Stimulated activated CD4-positive, alpha-beta T cell treated with anti-CD3 and anti-CD28 coated beads, Interleukin-12 subunit alpha, Interleukin-12 subunit beta, amount 100 ng/mL, for 4 hours (primary cell): ENCODE data around the gene ZBTB5.

ENCODE experiments used
- DNase-seq: peaks from one replicate; pipeline ENCODE4 v3.0.0-alpha.2; 2020

Gene ZBTB5

GRCh38 chr9:37421914-37422288 lies 43.3 kb downstream of the ZBTB5 start:
- no peak for DNase-seq

DNA sequence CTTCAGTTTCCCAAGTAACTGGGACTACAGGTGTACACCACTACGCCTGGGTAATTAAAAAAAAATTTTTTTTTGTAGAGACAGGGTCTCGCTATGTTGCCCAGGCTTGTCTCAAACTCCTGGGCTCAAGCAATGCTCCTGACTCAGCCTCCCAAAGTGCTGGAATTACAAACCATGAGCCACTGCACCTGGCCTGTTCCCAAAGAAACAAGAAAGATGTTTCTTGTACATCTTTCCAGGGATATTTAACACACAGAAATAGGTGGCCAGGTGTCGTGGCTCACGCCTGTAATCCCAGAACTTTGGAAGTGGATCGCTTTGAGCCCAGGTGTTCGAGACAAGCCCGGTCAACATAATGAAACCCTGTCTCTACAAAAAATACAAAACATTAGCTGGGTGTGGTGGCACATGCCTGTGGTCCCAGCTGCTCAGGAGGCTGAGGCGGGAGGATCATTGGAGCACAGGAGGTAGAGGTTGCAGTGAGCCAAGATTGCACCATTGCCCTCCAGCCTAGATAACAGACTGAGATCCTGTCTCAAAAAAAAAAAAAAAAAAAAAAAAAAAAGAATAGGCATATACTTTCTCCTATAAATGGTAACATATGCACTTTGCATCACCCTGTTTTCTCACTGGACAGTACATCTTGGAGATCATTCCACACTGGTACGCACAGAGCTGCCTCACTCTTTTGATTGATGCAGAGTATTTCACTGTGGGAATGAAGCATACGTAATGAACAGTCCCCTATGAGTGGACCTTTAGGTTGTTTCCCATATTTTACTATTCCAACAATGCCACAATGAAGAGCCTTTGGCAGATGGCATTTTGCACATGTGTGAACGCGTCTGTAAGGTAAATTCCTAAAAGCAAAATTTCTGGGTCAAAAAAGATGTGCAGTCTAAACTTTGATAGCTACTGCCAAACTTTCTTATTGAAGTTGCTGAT lies 44.7 kb downstream of the ZBTB5 start:
- no peak for DNase-seq

DNA sequence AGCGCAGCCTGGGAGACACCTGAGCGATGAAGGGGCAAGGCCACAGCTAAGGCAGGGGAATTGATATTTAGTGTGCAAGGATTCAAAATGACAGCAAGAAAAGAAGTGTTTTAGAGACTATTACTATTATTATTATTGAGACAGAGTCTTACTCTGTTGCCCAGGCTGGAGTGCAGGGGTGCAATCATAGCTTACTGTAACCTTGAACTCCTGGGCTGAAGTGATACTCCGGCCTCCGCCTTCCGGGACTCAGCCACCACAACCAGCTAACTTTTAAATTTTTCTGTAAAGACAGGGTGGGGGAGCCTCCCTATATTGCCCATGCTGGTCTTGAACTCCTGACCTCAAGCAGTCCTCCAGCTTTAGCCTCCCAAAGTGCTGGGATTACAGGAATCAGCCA lies 46.0 kb downstream of the ZBTB5 start:
- no peak for DNase-seq

GRCh38 chr9:37417857-37418618 lies 47.2 kb downstream of the ZBTB5 start:
- DNase-seq: no peak

DNA sequence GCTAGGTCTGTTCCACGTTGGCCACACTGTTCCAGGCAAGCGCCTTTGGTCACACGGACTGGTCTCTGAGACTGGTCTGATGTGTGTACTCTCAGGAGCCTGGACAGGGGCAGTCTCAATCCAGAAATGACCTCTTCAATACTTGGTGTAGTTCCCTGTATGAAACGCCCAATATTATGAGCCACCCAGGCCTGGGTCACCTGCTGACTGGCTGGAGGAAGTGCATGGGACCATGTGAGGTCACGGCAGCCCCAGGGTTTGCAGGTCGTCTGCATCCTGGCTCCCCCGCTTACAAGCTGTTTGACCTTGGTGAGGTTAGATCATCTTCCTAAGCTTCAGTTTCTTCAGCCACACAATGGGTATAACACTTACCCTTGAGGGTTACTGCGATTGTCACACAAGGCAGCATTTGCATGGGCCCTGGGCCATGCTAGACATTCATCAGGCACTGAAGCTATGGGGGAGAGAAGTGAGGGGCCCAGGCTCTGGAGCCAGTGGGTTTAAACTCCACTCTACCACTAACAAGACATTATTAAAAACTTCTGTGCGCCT lies 47.9 kb downstream of the ZBTB5 start:
- DNase-seq: no peak

DNA sequence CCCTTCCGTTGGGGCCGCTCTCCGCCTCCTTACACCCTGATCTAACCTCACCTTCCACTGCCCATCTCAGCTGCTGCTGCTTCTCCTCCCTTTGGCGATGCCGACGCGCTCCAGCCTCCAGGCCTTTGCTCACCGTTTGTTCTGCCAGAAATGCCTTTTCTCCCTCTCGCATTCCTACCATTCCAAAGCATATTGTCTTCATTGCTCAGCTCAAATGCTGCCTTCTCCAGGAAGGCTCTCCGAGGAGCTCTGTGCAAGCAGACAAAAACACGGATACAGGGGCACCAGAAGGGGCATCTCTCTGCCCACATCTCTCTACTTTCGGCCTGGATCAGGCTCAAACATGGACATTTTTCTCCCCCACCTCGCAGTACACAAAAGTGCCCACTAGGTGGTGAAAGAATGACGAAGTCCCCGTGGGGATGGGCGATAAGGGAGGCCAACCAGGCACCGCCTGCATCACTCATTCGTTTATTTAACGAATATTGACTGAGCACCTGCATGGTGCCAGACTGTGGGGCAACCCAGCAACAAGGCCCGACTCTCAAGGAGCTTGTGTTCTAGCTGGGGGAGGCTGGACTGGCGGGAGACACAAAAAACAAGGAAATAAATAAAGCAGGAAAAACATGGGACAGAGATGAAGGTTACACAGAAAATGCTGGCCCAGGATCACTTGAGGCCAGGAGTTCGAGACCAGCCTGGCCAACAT lies 50.1 kb downstream of the ZBTB5 start:
- DNase-seq: peak; percentile 66

DNA sequence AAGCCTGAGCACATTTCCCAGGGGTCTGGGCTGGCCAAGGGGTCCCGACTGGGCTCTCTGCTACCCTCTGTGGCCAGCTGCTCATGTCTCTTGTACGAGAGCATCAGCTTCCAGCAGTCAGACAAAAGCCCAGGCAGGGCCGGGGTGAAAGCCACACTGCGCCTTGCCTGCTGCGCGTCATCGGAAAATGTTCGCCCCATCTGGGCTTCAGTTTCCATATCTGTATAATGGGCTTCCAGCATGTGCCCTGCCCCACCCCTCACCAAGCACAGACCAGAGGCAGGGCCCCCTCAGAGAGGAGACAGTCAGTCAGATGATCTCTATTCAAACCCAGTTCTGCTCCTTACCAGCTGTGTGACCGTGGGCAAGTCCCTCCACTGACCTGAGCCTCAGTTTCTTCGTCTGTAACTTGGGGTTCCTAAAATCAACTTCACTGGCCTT lies 50.7 kb downstream of the ZBTB5 start:
- no peak for DNase-seq

DNA sequence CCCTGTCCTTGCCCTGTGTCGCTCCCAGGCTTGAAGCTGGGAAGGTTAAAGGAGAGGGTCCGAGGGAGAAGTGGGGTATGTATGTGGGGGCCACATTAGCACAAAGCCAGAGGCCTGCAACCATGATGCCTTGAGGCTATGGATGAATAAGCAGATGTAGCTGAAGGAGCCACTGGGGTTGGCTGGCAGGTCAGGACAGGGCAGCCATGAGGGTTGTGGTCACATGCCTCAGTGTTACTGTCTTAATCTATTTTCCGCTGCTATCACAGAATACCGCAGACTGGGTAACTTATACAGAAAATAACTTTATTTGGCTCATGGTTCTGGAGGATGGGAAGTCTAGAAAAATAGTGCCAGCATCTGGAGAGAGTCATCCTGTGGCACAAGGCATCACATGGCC lies 51.9 kb downstream of the ZBTB5 start:
- DNase-seq: no peak

DNA sequence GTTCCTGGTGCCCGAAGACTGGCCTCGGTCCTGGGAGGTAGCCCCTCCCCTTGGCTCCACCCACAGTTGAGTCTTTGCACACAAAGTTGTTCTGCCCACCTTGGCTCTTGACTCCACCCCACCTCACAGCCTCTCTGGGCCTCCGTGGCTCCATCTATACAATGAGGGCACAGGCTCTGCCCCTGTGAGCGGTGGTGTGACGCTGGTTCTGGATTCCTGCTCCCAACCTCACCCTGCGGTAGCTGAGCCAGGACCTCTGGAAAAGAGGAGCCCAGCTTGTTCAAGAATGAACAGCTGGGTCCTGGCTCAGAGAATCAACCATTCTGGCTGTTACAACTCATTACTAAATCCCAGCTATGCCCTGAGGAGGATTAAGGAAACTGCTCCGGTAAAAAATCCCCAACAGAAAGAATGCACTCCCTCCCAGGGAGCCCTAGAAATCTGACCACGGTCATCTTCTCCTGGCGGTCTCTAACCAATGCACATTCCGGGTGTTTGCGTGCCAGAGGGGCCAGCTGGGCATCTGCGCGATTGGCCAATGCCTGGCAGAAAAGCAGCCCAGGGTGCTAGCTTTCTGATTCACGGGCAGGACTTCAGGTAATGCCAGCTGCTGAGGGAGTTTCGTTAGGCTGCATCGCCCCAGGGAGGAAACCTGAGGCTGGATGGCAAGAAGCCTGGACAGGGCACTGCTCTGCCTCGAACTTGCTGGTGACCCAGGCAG lies 52.7 kb downstream of the ZBTB5 start:
- no peak for DNase-seq

GRCh38 chr9:37410969-37411785 lies 54.1 kb downstream of the ZBTB5 start:
- no peak for DNase-seq

DNA sequence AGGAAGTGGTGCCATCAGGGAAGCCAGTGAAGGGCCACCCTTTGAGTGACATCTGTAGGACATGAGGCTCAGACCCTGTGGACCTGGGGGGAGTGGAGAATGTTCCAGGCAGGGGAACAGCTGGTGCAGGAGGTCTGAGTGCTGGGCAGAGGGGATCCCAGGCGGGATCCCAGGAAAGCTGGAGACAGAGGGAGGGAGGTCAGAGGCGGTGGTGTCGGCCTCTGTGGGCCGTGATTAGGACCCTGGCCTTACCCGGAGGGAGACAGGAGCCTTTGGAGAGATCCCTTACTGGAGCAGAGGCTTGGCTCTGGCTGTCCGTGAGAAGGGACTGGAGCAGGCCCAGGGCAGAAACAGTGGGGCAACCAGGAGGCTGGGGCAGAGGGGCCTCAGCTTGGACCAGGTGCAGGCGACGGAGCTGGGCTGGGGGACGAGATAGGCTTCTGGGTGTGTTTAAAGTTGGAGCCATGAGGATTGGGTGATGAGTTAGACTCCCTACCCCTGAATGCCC lies 54.8 kb downstream of the ZBTB5 start:
- no peak for DNase-seq

- peak; percentile 46 for DNase-seq
Observed at GRCh38 chr9:37408933-37409710, 56.1 kb downstream of the ZBTB5 start.

GRCh38 chr9:37407468-37407867 lies 57.8 kb downstream of the ZBTB5 start:
- DNase-seq: no peak

DNA sequence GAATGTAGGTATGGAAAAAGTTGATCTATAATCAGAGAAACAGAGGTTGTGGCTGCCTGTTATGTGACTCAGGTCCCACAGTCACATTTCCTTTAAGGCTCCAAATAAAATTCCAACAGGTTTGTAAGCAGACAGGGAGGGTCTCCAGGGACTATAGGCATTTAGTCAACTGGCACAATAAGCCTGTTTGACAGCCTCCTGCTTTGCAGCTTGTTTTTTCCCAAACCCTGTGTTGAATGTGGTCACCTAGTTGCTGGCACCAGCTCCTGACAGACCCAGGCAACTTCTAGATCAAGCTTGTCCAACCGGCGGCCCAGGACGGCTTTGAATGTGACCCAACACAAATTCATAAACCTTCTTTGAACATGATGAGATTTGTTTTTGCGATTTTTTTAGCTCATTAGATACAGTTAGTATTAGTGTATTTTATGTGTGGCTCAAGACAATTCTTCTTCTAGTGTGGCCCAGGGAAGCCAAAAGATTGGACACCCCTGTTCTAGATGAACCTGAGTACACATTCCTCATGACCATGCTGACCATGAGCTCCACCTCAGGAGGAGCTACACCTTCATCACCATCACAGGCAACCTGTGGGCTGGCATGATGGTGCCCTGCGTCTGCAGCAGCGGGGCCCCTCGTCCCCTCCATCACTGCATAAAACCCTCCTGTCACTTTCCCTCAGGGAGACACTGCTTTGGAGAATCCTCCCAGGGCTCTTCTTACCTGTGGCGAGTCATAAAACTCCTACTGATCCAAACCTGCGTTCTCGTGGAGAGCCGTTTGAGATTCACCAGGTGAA lies 58.4 kb downstream of the ZBTB5 start:
- no peak for DNase-seq

DNA sequence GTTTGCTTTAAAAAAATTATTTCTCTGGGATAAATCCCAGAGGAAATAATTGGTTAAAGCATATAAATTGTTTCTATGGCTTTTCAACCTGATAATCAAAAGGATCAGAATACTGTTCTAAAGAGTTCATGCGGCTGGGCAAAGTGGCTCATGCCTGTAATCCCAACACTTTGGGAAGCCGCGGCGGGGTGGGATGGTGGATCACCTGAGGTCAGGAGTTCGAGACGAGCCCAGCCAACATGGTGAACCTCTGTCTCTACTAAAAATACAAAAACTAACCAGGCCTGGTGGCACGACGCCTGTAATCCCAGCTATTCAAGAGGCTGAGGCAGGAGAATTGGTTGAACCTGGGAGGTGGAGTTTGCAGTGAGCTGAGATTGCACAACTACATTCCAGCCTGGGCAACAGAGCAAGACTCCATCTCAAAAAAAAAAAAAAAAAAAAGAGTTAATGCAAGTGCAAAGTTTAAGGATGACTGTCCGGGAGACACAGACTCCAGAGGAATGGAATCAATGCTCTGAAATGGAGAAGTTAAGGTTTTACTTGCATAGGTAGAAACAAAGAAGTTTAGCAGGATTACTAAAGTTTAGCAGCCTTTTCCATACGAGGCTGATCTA lies 59.4 kb downstream of the ZBTB5 start:
- no peak for DNase-seq

GRCh38 chr9:37405350-37405749 lies 59.9 kb downstream of the ZBTB5 start:
- DNase-seq: no peak

DNA sequence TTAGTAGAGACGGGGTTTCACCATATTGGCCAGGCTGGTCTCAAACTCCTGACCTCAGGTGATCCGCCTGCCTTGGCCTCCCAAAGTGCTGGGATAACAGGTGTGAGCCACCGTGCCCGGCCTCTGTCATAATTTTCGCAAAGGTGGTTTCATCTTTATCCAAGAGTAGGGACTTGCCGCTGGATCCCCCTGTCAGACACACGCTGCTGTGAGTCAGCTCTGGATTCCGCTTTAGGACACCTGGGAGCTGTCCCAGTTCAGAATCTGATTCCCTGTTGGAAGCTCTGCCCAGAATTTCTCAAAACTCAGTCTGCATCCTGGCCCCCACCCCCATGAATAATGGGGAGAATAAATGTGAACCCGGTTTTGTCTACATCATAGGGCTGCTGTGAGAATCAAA lies 60.7 kb downstream of the ZBTB5 start:
- no peak for DNase-seq

DNA sequence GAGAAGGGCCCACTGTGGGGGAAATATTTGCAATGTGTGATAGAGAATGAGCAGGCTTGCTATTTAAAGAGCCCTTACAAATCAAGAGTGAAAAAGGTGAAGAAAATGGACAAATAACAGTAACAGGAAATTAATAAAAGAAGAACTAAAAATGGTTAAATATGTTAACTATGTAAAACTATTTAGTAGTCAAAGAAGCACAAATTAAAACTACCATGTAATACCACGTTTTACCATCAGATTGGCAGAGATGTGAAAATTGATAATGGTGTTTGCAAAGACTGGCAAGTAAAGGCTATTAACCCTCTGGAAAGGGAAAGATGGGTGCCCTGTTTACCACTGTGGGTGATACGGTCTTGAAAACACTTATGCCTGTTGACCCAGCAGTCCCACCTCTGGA lies 65.9 kb downstream of the ZBTB5 start:
- no peak for DNase-seq

DNA sequence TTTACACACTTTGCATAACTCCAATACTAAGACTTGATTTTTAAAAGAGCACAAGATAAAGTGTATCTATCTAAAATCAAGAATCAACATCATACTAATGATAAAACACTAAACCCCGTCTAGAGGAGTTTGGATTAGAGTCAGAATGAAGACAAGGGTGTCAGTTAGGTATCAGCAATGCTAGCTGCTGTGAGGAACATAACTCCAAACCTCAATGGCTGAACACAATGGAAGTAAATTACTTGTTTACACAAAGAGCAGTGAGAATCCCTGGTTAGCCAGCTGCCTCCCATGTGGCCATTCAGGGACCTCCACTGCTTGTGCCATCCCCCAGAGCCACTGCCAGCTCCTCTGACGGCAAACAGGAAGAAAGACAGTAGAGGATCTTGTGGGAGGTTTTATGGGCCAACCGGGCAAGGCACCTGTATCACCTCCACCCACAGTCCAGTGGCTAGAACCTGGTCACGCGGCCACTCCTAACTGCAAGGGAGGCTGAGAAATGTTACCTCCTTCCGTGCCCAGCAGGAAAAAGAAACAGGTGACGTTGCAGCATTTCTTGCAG lies 66.7 kb downstream of the ZBTB5 start:
- DNase-seq: no peak
